Measurements from ENCODE around the gene PRIMA1.
"Not testable (repeated sequence)": the region's sequence is repeated elsewhere in the genome, so short reads cannot be mapped to it uniquely, and the experiment has no call there.

PRIMA1 gene

GRCh38 chr14:93811676-93812075, 23.4 kb upstream of the PRIMA1 start:
- Histone ChIP-seq H3K27ac (ENCODE audit: low read length) (no peak overlapping the region), H3K36me3 (ENCODE audit: control insufficient read depth in 1 of 2, insufficient read depth in 2 of 2, low read length in 2 of 2) (no peaks in the 10 kb centered on the region), H3K9me3 (ENCODE audit: control insufficient read depth in 1 of 2, low read length in 2 of 2) (peaks cover 0 to 14% of the 10 kb centered on the region in 2 donors), H3K4me1 (ENCODE audit: control insufficient read depth in 1 of 2, insufficient read depth in 2 of 2, low read length in 2 of 2) (no peaks in the 10 kb centered on the region), H3K27me3 (ENCODE audit: low read depth, low read length) (no peaks in the 10 kb centered on the region), H3K4me3 (ENCODE audit: low read depth in 1 of 2, low read length in 2 of 2) (no peak overlapping the region)

GRCh38 chr14:93811020-93811419, 22.7 kb upstream of the PRIMA1 start:
- H3K9me3 ChIP-seq (ENCODE audit: control insufficient read depth in 1 of 2, low read length in 2 of 2): peaks cover 0 to 11% of the 10 kb centered on the region in 2 donors
- H3K4me3 ChIP-seq (ENCODE audit: low read depth in 1 of 2, low read length in 2 of 2): no peak overlapping the region
- no peaks in the 10 kb centered on the region for H3K36me3 ChIP-seq (ENCODE audit: control insufficient read depth in 1 of 2, insufficient read depth in 2 of 2, low read length in 2 of 2)
- H3K27me3 ChIP-seq (ENCODE audit: low read depth, low read length): no peaks in the 10 kb centered on the region
- H3K4me1 ChIP-seq (ENCODE audit: control insufficient read depth in 1 of 2, insufficient read depth in 2 of 2, low read length in 2 of 2): no peaks in the 10 kb centered on the region
- H3K27ac ChIP-seq (ENCODE audit: low read length): no peak overlapping the region

- not testable (repeated sequence) for H3K27me3 ChIP-seq (ENCODE audit: low read depth, low read length); H3K9me3 ChIP-seq (ENCODE audit: control insufficient read depth in 1 of 2, low read length in 2 of 2); H3K36me3 ChIP-seq (ENCODE audit: control insufficient read depth in 1 of 2, insufficient read depth in 2 of 2, low read length in 2 of 2); H3K4me3 ChIP-seq (ENCODE audit: low read depth in 1 of 2, low read length in 2 of 2); H3K4me1 ChIP-seq (ENCODE audit: control insufficient read depth in 1 of 2, insufficient read depth in 2 of 2, low read length in 2 of 2); H3K27ac ChIP-seq (ENCODE audit: low read length)
Observed at GRCh38 chr14:93809491-93810420, 21.5 kb upstream of the PRIMA1 start.

- Histone ChIP-seq H3K4me1 (ENCODE audit: control insufficient read depth in 1 of 2, insufficient read depth in 2 of 2, low read length in 2 of 2) (peaks cover 0 to 12% of the 10 kb centered on the region in 2 donors), H3K9me3 (ENCODE audit: control insufficient read depth in 1 of 2, low read length in 2 of 2) (no peaks in the 10 kb centered on the region), H3K36me3 (ENCODE audit: control insufficient read depth in 1 of 2, insufficient read depth in 2 of 2, low read length in 2 of 2) (no peaks in the 10 kb centered on the region), H3K27ac (ENCODE audit: low read length) (no peak overlapping the region), H3K4me3 (ENCODE audit: low read depth in 1 of 2, low read length in 2 of 2) (no peak overlapping the region), H3K27me3 (ENCODE audit: low read depth, low read length) (no peaks in the 10 kb centered on the region)
Observed at GRCh38 chr14:93804654-93805053, 16.4 kb upstream of the PRIMA1 start.

- H3K4me1 ChIP-seq (ENCODE audit: control insufficient read depth in 1 of 2, insufficient read depth in 2 of 2, low read length in 2 of 2): peaks cover 0 to 15% of the 10 kb centered on the region in 2 donors
- no peaks in the 10 kb centered on the region for H3K27me3 ChIP-seq (ENCODE audit: low read depth, low read length)
- H3K4me3 ChIP-seq (ENCODE audit: low read depth in 1 of 2, low read length in 2 of 2): no peak overlapping the region
- no peaks in the 10 kb centered on the region for H3K9me3 ChIP-seq (ENCODE audit: control insufficient read depth in 1 of 2, low read length in 2 of 2)
- H3K27ac ChIP-seq (ENCODE audit: low read length): no peak overlapping the region
- H3K36me3 ChIP-seq (ENCODE audit: control insufficient read depth in 1 of 2, insufficient read depth in 2 of 2, low read length in 2 of 2): no peaks in the 10 kb centered on the region
Observed at GRCh38 chr14:93803408-93804318, 15.4 kb upstream of the PRIMA1 start.

- H3K4me3 ChIP-seq (ENCODE audit: low read depth in 1 of 2, low read length in 2 of 2): no peak overlapping the region
- peaks cover 0 to 15% of the 10 kb centered on the region in 2 donors for H3K4me1 ChIP-seq (ENCODE audit: control insufficient read depth in 1 of 2, insufficient read depth in 2 of 2, low read length in 2 of 2)
- H3K9me3 ChIP-seq (ENCODE audit: control insufficient read depth in 1 of 2, low read length in 2 of 2): no peaks in the 10 kb centered on the region
- H3K27me3 ChIP-seq (ENCODE audit: low read depth, low read length): no peaks in the 10 kb centered on the region
- peak overlapping the region; percentile 53 for H3K27ac ChIP-seq (ENCODE audit: low read length)
- H3K36me3 ChIP-seq (ENCODE audit: control insufficient read depth in 1 of 2, insufficient read depth in 2 of 2, low read length in 2 of 2): no peaks in the 10 kb centered on the region
Observed at GRCh38 chr14:93799989-93800921, 12.0 kb upstream of the PRIMA1 start.

GRCh38 chr14:93799617-93799988, 11.3 kb upstream of the PRIMA1 start:
- Histone ChIP-seq H3K36me3 (ENCODE audit: control insufficient read depth in 1 of 2, insufficient read depth in 2 of 2, low read length in 2 of 2) (no peaks in the 10 kb centered on the region), H3K9me3 (ENCODE audit: control insufficient read depth in 1 of 2, low read length in 2 of 2) (no peaks in the 10 kb centered on the region), H3K27me3 (ENCODE audit: low read depth, low read length) (no peaks in the 10 kb centered on the region), H3K4me1 (ENCODE audit: control insufficient read depth in 1 of 2, insufficient read depth in 2 of 2, low read length in 2 of 2) (peaks cover 0 to 15% of the 10 kb centered on the region in 2 donors), H3K27ac (ENCODE audit: low read length) (peak overlapping the region; percentile 53), H3K4me3 (ENCODE audit: low read depth in 1 of 2, low read length in 2 of 2) (no peak overlapping the region)

- no peaks in the 10 kb centered on the region for H3K27me3 ChIP-seq (ENCODE audit: low read depth, low read length)
- H3K27ac ChIP-seq (ENCODE audit: low read length): no peak overlapping the region
- H3K36me3 ChIP-seq (ENCODE audit: control insufficient read depth in 1 of 2, insufficient read depth in 2 of 2, low read length in 2 of 2): no peaks in the 10 kb centered on the region
- peaks cover 0 to 15% of the 10 kb centered on the region in 2 donors for H3K4me1 ChIP-seq (ENCODE audit: control insufficient read depth in 1 of 2, insufficient read depth in 2 of 2, low read length in 2 of 2)
- no peak overlapping the region for H3K4me3 ChIP-seq (ENCODE audit: low read depth in 1 of 2, low read length in 2 of 2)
- no peaks in the 10 kb centered on the region for H3K9me3 ChIP-seq (ENCODE audit: control insufficient read depth in 1 of 2, low read length in 2 of 2)
Observed at GRCh38 chr14:93797536-93797935, 9.3 kb upstream of the PRIMA1 start.

- H3K4me1 ChIP-seq (ENCODE audit: control insufficient read depth in 1 of 2, insufficient read depth in 2 of 2, low read length in 2 of 2): peaks cover 0 to 15% of the 10 kb centered on the region in 2 donors
- no peak overlapping the region for H3K4me3 ChIP-seq (ENCODE audit: low read depth in 1 of 2, low read length in 2 of 2)
- H3K36me3 ChIP-seq (ENCODE audit: control insufficient read depth in 1 of 2, insufficient read depth in 2 of 2, low read length in 2 of 2): no peaks in the 10 kb centered on the region
- no peak overlapping the region for H3K27ac ChIP-seq (ENCODE audit: low read length)
- H3K9me3 ChIP-seq (ENCODE audit: control insufficient read depth in 1 of 2, low read length in 2 of 2): no peaks in the 10 kb centered on the region
- H3K27me3 ChIP-seq (ENCODE audit: low read depth, low read length): no peaks in the 10 kb centered on the region
Observed at GRCh38 chr14:93797071-93797470, 8.8 kb upstream of the PRIMA1 start.

GRCh38 chr14:93794756-93795155, 6.5 kb upstream of the PRIMA1 start:
- Histone ChIP-seq H3K4me1 (ENCODE audit: control insufficient read depth in 1 of 2, insufficient read depth in 2 of 2, low read length in 2 of 2) (peaks cover 2 to 14% of the 10 kb centered on the region in 2 donors), H3K9me3 (ENCODE audit: control insufficient read depth in 1 of 2, low read length in 2 of 2) (no peaks in the 10 kb centered on the region), H3K27me3 (ENCODE audit: low read depth, low read length) (peaks cover 3% of the 10 kb centered on the region), H3K36me3 (ENCODE audit: control insufficient read depth in 1 of 2, insufficient read depth in 2 of 2, low read length in 2 of 2) (no peaks in the 10 kb centered on the region), H3K4me3 (ENCODE audit: low read depth in 1 of 2, low read length in 2 of 2) (no peak overlapping the region), H3K27ac (ENCODE audit: low read length) (no peak overlapping the region)
